ENCODE measurements around the gene CCDC106. TPM values are rescaled to one million over a fixed set of nuclear protein-coding genes. Genes with fewer than 3 reads are reported as not detected.

The CCDC106 gene
- total RNA-seq, 1 donor from 2014 or later, result 4.6 TPM

DNA sequence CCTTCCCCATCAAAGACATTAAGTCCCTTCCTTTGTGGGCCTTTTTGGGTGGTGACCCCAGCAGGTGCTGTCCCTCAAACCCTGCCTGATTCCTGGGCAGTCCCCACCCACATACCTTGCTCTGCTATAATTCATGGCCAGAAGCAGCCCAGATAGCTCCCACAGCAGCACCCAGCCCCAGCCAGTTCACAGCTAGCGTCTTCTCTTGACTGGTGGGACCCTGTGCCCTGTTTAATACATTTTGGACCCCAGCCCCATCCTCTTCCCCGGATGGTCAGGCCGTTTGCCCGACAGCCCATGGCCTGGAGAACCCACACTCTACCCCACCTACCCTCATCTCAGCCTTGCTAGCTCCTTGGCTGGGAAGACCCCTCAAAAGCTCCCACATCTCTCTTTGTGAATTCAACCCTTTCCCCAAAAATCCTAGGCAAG, 2.1 kb downstream of the CCDC106 start:
- DNase-seq (ENCODE audit: low read depth in 2 of 2), result no peak

DNA sequence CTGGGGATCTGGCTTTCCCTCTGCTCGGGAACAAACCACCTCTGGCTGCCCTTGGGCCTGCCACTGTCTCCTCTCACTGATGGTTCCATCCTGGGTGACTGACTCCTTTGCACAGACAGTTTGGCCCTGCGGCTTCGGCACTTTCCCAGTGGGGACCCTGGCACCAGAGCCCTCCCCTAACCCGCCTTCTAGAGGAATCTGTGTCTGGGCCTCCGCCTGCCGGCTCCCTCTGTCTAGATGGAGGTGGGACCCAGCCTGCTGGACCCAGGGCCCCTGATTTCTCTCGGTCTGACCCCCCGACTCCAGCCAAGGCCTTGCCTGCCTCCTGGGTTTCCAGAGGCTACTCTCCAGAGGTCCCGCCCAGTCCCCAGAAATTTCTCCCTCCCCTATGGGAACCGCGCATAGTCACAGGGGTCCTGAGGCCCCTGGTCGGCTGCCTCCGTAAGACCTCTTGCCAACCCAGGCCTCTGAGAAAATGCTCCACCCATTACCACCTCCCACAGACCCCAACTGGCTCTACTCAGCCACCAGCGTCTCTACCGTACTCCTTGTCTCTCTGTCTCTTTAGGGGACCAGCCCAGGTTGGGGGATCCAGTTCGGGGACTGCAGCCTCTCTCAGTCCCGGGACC, 2.7 kb downstream of the CCDC106 start:
- no peak for DNase-seq (ENCODE audit: low read depth in 2 of 2)

DNA sequence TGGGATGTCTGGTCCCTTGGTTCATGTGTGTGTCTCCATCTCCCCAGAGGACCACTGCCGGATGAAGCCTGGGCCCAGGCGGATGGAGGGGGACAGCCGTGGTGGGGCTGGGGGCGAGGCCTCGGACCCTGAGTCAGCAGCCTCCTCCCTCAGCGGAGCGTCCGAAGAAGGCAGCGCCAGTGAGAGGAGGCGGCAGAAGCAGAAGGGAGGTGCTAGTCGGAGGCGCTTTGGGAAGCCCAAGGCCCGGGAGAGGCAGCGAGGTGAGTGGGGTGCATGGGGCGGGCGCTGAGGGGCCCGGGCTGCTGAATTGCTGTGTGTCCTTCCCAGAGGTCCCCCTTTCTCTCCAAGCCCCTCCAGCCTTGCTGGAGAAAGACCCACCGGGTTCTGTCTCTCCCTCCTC, 3.2 kb downstream of the CCDC106 start:
- DNase-seq (ENCODE audit: low read depth in 2 of 2), result no peak

DNA sequence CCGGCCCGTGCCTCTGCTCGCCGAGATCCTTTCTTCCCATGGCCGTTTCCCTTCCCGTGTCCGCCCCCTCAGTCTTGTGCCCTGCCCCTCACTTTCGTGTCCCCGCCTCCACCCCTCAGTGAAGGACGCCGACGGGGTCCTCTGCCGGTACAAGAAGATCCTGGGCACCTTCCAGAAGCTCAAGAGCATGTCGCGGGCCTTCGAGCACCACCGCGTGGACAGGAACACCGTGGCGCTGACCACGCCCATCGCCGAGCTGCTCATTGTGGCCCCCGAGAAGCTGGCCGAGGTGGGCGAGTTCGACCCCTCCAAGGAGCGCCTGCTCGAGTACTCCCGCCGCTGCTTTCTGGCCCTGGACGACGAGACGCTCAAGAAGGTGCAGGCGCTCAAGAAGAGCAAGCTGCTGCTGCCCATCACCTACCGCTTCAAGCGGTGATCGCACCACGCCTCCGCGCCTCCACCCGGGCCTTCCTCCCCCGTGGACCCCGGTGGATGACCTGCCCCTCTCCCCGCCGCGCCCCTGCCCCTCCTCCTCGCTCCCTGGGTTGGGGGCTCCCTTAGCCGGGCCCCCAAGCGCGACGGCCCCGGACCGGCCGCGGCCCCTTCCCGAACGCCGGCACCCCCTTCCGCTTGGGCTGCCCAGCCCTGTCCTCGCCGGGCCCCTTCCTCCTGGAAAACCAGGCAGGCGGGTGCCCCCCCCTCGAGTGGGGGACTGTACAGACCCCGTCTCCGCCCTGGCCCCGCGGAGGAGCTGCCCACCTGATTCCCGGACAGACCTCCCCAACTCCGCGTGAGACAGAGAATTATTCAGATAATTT, 4.5 kb downstream of the CCDC106 start:
- DNase-seq (ENCODE audit: low read depth in 2 of 2), result no peak

DNA sequence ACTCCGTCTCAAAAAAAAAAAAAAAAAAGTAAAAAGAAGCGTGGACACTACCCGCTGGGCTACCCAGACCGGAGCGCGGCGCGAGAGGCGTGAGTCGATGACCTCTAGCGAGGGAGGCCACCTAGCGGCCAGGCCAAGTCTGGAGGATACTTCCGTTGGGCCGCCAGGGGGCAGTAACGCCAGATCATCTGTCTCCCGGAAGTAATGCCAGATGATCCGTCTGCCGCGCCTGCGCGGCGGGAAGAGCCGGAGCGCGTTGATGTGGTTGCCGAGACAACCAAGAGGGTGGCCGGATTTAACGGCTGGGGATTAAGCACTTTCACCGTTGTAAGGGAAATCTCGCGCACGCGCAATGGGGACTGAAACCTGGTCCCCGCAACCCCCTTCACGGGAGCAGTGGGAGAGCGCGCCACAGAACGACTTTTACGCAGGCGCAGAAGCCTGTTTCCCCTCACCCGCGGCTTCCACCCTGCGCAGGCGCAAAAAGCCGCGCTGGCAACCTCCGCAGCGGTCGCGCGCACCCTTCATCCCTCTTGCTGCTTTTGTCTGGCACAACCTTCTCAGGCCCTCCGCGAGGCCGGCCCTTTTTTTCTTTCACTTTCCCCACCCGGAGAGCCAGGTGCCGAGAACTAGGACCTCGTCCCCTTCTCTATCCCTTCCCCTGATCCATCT, 5.8 kb downstream of the CCDC106 start:
- DNase-seq (ENCODE audit: low read depth in 2 of 2), result peak; percentile 97 to 98

DNA sequence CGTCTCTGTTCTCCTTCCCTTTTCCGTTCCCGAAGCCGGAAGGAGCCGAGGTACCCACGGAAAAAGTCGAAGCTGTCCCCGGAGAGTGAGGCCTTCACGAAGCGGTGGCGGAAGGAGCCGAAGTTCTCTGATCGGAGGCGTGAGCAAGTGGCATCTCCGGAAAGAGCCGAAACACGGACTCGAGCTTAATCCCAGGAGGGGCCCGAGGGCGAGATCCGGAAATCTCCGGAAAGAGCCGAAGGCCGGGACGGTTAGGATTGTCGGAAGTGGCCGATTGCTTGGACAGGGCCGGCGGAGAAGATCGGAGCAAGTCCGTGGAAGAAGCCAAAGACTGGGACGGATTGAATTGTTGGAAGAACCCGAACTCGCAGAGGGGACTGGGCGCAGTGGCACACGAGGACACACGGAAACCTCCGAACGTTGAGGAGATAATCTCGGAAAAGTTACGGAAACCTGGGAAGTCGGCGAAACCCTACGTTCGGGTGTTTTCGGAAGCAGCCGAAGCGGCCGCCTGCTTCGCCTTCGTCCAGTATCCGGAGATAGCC, 6.4 kb downstream of the CCDC106 start:
- peak; percentile 99 for DNase-seq (ENCODE audit: low read depth in 2 of 2)

DNA sequence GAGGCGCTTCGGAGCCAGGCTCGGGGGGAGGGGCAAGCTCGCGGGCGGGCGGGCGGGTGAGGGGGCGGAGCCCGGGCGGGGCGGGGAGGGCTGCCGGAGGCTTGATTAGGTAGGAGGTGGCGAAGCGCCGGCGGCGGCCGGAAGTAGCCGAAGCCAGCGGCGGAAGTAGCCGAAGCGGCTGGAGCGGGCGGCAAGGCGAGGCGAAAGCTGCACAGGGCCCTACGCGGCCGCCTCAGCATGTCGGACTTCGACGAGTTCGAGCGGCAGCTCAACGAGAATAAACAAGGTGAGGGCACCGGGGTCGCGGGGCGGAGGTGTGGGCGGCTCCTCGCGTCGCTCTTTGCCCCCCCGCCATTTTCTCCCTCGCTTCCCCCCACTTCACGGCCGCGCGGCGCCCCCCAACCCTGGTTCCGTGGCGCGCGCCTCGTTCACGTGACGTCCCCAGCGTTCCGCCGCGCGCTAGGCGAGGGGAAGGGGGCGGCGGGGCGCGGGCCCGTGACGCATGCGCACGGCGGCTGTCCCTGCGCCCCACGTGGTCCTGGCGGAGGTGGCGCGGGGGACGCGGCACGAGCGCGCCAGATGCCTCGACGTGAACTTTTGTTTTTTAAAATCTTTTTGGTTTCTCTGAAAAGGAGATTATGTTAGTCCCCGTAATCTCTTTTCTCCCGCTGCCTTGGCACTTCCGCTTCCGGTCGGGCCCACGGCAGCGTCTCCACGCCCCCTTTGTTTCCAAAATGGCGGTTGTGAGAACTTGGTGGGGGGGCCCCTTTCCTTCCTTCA, 7.0 kb downstream of the CCDC106 start, which contains the start of gene U2AF2:
Gene U2AF2, plus strand, starts transcription at position 168 of the 780 bp plus-strand sequence. Its CDS starts 70 bp downstream, at position 238.
- DNase-seq (ENCODE audit: low read depth in 2 of 2), result peak in 1 of 2 donors; percentile 93

DNA sequence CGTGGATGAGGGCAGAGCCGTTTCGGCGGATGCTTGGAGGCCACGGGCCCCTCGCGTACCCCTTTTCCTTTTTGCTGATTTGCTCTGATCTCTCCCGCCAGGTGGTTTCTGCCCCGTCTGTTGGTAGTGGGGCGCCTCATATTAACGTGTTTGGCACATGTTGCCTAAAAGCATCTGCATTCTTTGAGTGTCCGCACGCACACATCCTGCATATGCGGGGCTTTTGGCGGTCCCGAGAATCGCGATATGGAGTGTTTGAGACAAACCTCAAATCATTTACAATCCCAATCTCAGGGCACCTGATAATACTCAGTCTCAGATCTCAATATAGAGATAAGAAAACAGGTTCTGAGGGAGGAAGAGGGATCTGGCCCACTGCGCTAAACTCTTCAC, 7.6 kb downstream of the CCDC106 start:
- DNase-seq (ENCODE audit: low read depth in 2 of 2), result no peak

DNA sequence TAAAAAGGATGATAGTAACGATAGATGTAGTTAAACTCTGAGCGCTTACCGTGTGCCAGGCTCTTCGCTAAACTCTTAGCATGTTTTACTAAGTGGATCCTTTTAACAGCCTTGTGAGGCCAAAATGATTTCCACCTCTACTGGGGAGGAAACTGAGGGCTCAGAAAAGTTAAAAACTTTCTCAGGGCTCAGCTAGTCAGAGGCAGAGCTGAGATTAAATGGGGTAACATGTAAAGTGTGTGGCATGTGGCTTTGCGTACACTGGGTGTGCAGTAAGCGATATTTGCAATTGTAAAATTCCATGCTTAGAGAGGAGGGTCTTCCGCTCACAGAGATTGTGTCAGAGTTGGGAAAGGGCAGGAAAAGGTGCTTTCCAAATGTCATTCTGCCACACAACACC, 8.5 kb downstream of the CCDC106 start:
- no peak for DNase-seq (ENCODE audit: low read depth in 2 of 2)

DNA sequence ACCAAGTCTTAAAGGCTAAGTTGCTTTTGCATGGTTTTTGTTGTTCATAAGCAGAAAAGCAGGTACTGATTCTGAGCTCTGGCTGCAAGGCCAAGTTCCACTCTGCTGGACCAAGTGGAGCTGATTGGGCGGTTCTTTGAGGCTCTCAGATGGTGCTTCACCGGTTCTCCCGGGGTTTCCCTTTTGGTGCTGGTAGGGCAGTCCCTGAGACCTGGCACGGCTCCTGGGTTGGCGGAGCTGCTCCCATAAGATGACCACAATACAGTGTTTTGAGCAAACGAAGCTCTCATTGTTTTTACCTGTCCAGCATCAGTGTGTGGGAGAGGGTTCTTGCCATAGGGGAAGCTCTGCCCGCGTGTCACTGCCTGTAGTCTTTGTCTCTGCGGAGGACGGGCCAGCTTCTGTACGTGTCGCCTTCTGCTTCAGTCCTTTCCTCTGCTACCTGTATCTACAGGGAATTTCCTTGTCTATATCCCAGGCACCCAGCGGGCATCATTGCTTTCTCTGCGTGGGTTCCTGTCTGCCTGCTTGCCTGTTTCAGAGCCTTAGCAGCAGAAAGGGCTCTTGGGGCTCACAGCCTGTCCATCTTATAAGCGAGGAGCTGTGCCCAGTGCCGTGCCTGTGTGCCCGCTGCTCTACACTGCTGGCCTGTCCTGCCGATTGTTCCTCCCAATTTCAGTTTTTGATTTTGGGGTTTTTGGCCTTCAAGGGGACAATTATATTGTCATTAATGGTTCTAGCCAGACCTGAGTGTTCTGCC, 9.2 kb downstream of the CCDC106 start:
- peak in 1 of 2 donors; percentile 30 for DNase-seq (ENCODE audit: low read depth in 2 of 2)

DNA sequence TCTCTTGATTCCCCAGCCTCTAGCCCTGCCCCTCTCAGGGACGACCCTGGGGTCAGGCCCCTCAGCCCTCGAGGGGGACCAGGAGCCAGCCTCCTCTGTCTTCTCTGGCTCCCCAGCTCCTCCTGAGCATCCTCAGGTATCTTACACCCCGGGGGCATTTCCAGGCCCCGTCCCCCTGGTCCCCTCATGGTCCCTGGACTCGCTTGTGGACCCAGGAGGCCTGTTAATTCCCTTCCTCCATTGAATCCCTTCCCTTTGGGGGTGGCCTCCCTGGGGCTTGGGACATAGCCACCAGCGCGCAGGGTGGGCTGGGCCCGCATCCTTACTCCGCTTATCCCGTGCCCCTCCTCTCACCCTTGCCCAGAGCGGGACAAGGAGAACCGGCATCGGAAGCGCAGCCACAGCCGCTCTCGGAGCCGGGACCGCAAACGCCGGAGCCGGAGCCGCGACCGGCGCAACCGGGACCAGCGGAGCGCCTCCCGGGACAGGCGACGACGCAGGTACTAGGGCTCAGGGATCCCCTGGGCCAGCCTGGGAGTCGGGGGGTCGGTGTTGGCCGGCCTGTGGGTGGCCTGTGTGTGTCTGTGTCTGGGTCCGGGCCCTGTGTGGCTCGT, 10.9 kb downstream of the CCDC106 start:
- no peak for DNase-seq (ENCODE audit: low read depth in 2 of 2)

DNA sequence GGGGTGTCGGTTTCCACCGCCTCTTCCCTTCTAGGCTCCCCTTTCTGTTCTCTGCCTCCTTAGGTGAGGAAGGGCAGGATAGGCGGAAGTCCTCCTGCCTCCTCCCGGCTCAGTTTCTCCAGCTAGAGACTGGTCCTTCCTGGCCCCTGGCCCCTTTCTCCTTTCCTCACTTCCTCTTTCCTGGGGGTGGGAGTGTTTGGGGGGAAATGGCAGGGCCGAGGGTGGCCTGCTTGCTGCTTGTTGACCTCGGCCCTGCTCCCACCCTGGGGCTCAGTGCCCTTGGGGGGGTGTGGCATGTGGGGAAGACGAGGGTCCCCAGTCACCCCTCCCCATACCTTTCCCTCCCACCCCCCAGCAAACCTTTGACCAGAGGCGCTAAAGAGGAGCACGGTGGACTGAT, 11.8 kb downstream of the CCDC106 start:
- DNase-seq (ENCODE audit: low read depth in 2 of 2), result no peak

DNA sequence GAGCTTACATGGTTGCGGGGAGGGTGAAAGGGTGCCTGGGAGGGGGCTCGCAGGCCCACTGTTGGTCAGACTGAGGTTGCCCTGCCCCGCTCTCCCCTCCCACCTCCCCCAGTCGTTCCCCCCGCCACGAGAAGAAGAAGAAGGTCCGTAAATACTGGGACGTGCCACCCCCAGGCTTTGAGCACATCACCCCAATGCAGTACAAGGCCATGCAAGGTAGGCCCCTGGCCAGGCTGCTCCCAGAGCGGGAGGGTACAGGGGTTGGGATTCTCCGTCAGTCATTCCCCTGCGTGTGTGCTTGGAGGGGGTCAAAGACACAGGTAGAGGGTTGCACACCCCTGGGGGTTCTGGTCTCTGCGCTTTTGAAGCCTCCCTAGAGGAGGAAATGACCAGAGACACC, 12.4 kb downstream of the CCDC106 start:
- DNase-seq (ENCODE audit: low read depth in 2 of 2), result no peak

DNA sequence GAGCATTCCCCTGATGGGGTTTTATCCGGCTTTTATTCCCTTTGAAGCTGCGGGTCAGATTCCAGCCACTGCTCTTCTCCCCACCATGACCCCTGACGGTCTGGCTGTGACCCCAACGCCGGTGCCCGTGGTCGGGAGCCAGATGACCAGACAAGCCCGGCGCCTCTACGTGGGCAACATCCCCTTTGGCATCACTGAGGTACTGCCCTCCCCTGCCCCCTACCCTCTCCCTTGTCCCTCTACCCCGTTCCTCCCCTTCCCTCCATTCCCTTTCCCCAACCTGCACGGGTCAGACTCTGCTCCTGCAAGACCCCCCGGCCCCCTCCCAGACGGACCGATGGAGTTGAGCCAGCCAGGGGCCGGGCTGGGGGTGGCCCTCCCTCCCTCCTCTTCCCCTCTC, 13.0 kb downstream of the CCDC106 start:
- DNase-seq (ENCODE audit: low read depth in 2 of 2), result no peak

DNA sequence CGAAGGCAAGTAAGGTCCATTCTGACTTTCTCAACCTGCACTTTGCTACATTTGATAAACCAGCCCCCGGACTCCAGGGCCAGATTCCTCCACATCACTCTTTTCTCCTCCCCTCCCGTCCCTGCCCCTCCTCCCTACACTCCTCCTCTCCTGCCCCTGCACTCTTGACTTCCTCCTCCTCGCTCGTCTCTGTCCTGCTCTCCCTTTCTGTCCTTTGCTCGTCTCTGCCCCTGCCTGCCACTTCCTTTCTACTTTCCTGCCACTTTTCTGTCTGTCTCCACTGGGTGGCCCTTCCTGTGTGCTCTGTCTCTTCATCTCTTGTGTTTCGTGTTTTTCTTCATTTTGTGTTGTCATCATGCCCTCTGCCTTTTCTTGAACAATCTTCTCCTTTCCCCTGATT, 13.8 kb downstream of the CCDC106 start:
- DNase-seq (ENCODE audit: low read depth in 2 of 2), result no peak

DNA sequence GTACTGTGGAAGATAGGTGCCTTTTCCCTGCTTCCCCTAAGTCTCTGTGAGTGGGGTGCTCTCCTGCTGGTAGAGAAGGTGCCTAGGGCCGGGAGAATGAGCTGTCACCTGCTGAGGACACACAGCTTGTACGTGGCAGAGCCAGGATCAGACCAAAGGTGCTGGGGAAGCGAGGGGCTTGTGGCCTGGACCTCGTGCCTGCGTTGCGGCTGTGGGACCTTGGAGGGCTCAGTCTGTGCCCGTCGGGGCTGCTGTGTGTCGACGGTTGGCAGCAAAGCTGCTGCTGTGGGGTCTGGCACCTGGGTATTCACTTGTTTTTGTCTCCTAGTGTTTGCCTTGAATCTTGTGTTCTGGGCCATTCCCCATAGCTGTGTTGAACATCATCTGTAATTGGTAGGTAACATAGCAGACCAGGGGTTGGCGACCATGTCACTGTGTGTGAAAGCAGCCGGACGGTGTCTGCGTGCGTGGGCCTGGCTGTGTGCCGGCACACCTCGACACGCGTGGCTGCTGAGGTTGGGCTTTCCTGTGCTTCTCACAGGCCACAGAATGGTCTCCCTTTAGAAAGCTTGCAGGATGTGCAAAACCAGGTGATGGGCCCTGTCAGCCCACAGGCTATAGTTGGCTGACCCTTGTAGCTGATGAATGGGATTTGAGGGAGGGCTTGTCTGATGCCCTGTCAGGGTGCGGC, 16.0 kb downstream of the CCDC106 start:
- no peak for DNase-seq (ENCODE audit: low read depth in 2 of 2)

DNA sequence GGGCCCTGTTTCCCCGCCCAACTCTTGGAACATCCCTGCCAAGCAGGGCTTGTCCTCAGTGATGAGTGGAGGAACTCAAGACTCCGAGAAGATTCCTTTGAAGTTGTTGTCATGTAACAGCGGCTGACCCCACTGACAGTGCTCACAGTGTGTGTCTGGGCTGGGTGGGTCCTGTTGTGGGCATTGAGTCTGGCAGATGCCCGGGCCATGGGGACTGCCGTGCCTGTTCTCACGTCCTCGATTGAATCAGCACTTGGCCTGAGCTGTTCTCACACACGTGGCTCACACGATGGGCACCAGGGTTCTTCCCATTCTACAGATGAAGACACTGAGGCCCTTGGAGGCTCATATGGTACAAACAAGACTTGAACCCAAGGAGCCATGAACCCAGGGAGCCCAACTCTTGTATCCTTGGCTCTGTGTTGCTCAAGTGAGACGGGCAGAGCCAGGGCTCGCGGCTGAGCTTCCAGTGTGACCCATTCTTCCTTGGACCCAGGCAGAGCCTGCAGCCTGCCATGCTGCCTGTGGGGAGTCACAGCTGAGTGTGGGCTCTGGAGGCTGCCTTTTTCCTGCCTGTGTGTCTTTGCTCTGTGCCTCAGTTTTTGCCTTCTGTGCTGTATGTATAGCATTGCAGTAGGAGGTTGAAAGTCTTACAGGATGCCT, 18.5 kb downstream of the CCDC106 start:
- no peak for DNase-seq (ENCODE audit: low read depth in 2 of 2)

DNA sequence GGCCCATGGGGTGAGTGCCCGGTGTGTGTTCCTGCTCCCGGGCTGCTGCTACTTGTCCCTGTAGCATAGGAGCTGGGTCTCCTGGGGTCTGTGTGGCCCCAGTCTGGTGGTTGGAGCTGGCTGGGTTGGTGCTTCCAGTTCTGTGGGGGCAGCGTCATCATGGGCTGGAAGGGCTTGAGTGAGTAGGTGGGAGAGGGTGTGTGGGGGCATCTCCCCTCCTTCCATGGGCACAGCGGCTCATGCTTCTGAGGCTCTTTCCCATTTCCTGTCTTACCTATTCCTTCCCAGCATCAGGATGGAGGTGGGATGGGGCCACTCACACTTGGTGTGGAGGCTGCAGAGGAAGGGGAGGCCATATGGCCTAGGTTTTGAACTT, 19.0 kb downstream of the CCDC106 start:
- DNase-seq (ENCODE audit: low read depth in 2 of 2), result no peak

DNA sequence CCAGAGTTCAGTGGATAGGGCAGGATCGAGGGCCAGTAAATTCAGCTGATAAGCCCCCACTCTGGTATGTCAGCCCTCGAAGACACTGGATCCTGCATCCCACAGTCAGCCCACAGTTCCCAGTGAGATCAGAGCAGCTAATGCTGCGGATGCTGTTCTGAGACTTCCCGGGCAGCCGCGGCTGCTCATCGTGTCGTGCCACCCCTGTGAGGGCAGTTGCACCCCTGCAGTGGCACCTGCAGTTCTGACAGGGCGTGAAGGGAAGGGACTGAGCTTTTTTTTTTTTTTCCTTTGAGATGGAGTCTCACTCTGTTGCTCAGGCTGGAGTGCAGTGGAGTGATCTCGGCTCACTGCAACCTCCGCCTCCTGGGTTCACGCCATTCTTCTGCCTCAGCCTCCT, 19.5 kb downstream of the CCDC106 start:
- DNase-seq (ENCODE audit: low read depth in 2 of 2), result no peak

Data from dermis microvascular lymphatic vessel endothelial cell (primary cell).